Kidney epithelial cell (primary cell): ENCODE measurements around the gene NRIP3. TPM values are rescaled to one million over a fixed set of nuclear protein-coding genes. Genes with fewer than 3 reads are reported as not detected.

ENCODE experiments used
- DNase-seq: peaks from one replicate; pipeline ENCODE4 v3.0.0-alpha.2; 2010; ENCODE audit warnings: low read depth
- H3K27me3 ChIP-seq: 2 replicates; pipeline ENCODE4 v1.6.0; 2011; ENCODE audit warnings: low read length; ENCODE audit not compliant: control insufficient read depth, insufficient read depth
- H3K36me3 ChIP-seq: 2 replicates; pipeline ENCODE4 v1.5.1; 2011; ENCODE audit warnings: low read length; ENCODE audit not compliant: control insufficient read depth, insufficient read depth
- H3K4me3 ChIP-seq: 2 replicates; pipeline ENCODE4 v1.5.1; 2011; ENCODE audit warnings: low read depth, mild to moderate bottlenecking, control low read depth, low read length
- total RNA-seq: library from RNA; depleted of rRNA; stranded (reverse); fragments of >200 nt; gene quantifications from 2 replicates; pipeline ENCODE4 v1.2.3, GENCODE V29; 2015
- TF ChIP-seq, protein P1 (sequence below): IDR thresholded peaks from 2 replicates; pipeline ENCODE4 v1.5.1; 2011; ENCODE audit warnings: mild to moderate bottlenecking, moderate library complexity, low read length, control low read depth, inconsistent platforms; ENCODE audit not compliant: insufficient read depth, poor library complexity, severe bottlenecking

Gene NRIP3
- total RNA-seq, 1 donor from 2014 or later = 20.5 TPM

DNA sequence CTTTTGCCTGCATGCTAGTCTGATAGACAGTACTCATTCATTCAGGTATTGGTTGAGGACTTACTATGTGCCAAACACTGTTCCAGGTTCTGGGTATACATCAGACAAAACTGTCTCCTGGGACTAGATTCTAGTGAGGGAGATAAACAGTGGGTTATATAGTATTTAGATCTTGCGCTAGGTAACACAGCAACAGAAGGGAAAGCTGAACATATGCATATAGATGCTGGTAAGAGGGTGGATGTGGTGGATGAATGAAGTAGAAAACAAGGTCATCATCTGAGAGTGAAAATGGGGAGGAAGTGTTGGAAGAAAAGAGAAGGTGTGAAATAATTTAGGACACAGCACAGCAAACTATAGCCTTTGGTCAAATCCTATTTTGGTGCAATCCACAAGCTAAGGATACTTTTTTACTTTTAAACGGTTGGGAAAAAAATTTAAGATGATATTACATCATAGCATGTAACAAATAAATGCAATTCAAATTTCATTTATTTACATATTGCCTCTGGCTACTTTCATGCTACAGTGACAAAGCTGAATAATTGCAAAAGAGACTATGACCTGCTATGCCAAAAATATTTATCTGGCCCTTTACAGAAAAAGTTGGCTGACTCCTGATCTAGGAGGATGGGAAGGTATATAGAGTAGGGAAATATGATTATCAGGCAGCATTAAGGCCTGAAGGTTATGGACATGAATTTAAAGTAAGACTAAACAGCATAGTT lies 32.4 kb downstream of the NRIP3 start:
- TF ChIP-seq, protein P1, sequence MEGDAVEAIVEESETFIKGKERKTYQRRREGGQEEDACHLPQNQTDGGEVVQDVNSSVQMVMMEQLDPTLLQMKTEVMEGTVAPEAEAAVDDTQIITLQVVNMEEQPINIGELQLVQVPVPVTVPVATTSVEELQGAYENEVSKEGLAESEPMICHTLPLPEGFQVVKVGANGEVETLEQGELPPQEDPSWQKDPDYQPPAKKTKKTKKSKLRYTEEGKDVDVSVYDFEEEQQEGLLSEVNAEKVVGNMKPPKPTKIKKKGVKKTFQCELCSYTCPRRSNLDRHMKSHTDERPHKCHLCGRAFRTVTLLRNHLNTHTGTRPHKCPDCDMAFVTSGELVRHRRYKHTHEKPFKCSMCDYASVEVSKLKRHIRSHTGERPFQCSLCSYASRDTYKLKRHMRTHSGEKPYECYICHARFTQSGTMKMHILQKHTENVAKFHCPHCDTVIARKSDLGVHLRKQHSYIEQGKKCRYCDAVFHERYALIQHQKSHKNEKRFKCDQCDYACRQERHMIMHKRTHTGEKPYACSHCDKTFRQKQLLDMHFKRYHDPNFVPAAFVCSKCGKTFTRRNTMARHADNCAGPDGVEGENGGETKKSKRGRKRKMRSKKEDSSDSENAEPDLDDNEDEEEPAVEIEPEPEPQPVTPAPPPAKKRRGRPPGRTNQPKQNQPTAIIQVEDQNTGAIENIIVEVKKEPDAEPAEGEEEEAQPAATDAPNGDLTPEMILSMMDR = no peak
- Histone ChIP-seq H3K4me3 (no peak overlapping the region), H3K27me3 (no peaks in the 10 kb centered on the region), H3K36me3 (no peaks in the 10 kb centered on the region)
- DNase-seq = no peak

DNA sequence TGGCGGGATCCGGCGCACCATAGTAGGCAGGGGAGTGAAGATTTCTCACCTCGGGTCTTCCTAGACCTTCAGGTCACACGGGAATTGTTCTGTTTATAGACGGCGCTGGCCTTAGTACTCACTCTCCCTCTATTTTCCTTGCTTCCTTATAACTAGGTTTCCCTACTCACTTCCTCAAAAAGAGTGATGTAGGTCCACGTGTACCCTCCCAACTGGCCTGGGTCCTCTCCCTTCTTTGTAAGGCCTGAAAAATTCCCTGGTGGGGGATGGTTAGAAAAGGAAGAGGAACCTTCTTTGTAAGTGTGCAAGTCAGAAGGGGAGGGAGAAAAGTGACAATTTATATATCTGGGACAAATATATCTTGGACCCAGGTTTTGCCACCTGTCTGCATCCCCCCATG lies 36.6 kb downstream of the NRIP3 start:
- no peak overlapping the region for H3K4me3 ChIP-seq
- H3K36me3 ChIP-seq = no peaks in the 10 kb centered on the region
- TF ChIP-seq, protein P1 = no peak
- no peak for DNase-seq
- H3K27me3 ChIP-seq = no peaks in the 10 kb centered on the region

DNA sequence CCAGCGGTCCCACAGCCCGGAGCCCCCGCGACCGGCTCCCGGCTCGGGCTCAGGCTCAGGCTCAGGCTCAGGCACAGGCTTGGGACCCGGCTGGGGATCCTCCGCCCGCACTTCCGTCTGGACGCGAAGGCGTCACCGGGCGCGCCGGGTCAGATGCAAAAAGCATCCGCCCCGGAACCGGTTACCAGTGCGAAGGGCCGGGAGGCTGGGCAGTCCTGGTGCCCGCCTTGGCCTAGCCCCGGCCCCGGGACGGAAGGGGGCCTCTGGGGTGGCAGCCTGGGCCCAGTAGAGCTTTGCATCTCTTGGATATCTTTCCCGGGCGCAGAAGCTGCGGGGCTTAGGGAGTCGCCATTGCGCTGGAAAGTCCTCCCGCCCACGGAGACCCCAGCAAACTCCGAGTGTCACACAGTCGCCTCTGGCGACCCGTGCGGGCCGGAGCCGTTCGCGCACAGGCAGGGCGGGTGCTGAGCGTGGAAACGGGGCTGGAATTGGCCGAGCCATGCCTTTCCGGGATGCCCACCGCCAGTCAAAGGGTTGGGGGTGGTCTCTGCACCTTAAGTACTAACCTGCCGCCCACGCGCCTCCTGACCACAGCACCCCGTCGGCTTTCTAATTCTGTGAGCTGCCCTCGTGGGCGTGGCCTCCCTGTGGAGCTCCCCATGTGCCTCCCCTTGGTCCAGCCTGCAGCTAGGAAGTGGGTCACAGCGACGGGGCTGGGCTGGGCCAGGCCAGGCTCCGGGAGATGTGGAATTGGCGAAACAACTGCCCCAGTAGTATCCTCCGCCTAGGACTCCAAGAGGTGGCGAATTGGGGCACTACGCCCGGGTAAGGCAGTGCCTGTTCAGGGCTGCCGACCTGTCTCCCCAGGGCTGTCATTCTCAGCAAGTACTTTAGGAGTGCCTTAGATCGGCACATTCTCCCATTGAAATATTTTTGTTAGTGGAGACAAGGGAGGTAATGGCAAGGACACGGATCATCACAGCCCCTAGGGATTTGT lies 39.2 kb downstream of the NRIP3 start, which contains the start of gene TMEM9B:
Gene TMEM9B, minus strand, starts transcription at position 119 of the 997 bp plus-strand sequence. CDS start 129 bp downstream, outside the sequence.
- TF ChIP-seq, protein P1 = no peak
- Histone ChIP-seq H3K4me3 (peak within 1 kb of the TSS; percentile 69), H3K27me3 (no peaks in the 10 kb centered on the region), H3K36me3 (no peaks in the 10 kb centered on the region)
- peak; percentile 42 for DNase-seq

DNA sequence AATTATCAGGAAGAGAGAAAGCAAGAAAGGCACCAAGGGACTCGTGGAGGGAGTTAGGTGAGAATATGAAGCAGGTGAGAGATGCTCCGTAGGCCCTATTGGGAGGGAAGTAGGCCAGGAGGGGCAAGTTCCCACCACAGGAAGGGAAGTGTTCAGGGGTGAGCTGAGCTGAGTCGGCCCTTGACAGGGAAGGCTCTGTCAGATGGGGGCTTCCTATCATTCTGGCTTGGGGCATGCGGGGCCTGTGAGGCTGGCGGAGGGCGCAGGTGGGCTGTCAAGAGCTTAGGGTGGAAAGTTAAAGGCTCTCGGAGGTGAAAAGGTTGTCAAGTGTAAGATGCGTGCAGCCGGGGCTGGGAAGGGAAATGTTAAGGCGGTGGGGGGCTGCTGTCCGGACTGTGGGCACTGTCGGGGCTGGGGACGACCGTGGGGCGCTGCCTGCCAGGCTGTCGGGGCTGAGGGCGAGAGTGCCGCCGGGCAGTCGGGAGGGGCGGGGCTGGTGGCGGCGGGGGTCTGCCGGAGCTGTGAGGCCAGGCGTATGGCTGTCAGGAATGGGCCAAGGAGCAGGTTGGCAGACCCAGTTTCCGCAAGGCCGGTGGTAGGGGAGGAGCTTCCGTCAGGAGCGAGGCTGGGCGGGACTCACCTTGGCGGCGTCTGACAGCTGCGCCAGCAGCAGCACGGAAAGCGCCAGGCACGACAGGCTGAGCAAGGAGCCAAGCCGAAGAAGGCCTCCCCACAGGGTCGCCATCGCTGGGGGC lies 40.1 kb downstream of the NRIP3 start:
- peak overlapping the region; percentile 69 for H3K4me3 ChIP-seq
- H3K27me3 ChIP-seq = no peaks in the 10 kb centered on the region
- H3K36me3 ChIP-seq = no peaks in the 10 kb centered on the region
- TF ChIP-seq, protein P1 = no peak
- DNase-seq = peak; percentile 43

DNA sequence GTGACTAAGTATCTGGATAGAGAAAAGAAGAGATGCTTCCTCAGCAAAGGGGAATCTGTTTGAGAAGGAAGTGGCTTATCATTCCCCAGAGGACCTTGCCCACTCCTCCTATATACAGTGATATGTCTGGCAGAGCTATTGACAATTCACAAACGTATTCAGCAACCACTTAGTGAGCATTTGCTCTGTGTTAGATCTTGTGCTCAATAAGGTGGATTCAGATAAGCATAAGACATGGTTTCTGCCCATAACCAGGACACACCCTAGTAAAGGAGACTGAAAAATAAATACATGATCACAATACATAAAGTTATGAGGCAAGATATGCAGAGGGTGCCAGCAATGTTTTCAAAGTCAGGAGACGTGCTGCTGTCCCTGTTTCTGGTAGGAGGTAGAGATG lies 41.0 kb downstream of the NRIP3 start:
- H3K27me3 ChIP-seq = no peaks in the 10 kb centered on the region
- DNase-seq = no peak
- TF ChIP-seq, protein P1 = no peak
- no peaks in the 10 kb centered on the region for H3K36me3 ChIP-seq
- no peak overlapping the region for H3K4me3 ChIP-seq
